SW480 (cell line): ENCODE results near the gene PIP5K1C.
A peak's percentile ranks its signal among the peaks of the same experiment; 100 is the strongest.
"Not testable (repeated sequence)": the region's sequence is repeated elsewhere in the genome, so short reads cannot be mapped to it uniquely, and the experiment has no call there.

Experiments used
- DNase-seq: peaks from one replicate; pipeline ENCODE4 v3.0.0-alpha.2; 2016; ENCODE audit warnings: low spot score

PIP5K1C gene

DNA sequence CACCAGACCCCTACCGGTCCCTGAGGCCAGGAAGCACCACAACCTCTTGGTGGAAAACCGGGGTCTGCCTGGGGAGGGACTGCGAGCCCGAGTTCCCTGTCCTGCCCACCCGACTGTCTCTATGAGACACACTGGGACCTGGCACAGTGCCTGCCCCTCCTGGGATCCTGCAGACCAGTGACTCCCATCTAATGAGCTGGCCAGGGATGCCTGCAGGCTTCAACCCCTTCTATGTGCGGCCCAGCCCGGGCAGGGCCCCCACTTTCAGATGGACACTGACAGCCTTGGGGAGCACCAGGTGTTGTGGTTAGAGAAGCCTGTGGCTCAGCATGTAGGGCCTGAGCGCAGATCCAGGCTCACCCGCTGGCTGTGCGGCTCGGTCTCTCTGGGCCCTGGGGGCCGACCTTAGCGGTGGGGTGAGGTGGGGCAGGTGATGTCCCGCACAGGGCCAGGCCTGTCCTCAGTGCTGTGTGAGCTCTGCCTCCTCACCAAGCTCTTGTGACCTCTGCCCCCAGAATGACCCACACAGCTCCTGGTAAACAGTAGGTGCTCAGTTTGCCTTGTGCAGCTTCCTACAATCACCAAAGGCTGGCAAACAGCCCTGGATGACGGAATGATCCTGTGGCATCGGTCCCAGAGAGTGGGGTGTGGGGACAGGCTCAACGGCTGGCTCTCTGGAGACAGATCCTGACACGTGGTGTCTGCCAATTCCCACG is 55.8 kb downstream of the PIP5K1C start:
- DNase-seq = no peak

GRCh38 chr19:3643674-3644313 is 56.5 kb downstream of the PIP5K1C start:
- DNase-seq = no peak

GRCh38 chr19:3642987-3643673 is 57.1 kb downstream of the PIP5K1C start:
- DNase-seq = no peak

- DNase-seq = no peak
These were observed 58.0 kb downstream of the PIP5K1C start for GRCh38 chr19:3642296-3642695.

GRCh38 chr19:3641515-3642269 is 58.6 kb downstream of the PIP5K1C start:
- DNase-seq = no peak

GRCh38 chr19:3639479-3639878 is 60.8 kb downstream of the PIP5K1C start:
- DNase-seq = no peak

GRCh38 chr19:3638208-3639193 is 61.8 kb downstream of the PIP5K1C start:
- DNase-seq = no peak

GRCh38 chr19:3637621-3638020 is 62.6 kb downstream of the PIP5K1C start:
- no peak for DNase-seq

DNA sequence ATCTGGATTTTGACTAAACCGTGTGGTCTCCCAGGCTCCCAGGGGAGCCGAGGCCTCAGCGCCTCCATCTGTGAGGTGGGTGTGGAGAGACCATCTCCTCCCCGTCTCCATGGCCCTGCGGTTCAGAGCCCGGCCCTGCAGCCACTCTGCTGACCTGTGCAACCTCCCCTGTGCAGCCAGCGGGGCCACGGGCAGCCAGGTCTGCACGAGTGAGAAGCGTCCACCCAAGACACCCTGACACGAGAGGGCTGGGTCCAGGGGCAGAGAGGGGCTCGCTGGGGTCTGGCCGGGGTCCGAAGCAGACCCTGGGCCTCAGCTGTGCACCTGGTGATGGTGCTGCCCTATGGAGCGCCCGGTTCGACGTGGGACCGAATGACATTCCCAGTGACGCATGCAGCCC is 63.3 kb downstream of the PIP5K1C start:
- no peak for DNase-seq

DNA sequence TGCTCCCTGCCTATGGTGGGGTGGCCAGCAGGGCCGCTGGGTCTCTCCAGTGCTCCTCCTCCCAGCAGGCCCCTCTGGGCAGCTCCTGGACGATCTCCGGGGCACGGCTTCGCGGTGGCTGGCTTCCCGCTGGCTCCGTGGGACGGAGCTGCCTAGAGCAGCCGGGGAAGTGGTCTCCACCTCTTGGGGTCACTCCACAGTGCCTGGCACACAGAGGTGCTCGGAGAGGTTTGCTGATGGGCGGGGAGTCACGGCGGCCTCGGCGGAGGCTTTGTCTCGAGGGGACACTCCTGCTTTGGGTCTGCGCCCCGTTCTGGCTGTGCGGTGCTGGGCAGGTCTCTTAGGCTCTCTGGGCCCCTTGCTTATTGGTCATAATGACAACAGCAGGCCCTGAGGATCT is 63.8 kb downstream of the PIP5K1C start:
- no peak for DNase-seq

- DNase-seq = no peak
These were observed 65.7 kb downstream of the PIP5K1C start for GRCh38 chr19:3634496-3635045.

DNA sequence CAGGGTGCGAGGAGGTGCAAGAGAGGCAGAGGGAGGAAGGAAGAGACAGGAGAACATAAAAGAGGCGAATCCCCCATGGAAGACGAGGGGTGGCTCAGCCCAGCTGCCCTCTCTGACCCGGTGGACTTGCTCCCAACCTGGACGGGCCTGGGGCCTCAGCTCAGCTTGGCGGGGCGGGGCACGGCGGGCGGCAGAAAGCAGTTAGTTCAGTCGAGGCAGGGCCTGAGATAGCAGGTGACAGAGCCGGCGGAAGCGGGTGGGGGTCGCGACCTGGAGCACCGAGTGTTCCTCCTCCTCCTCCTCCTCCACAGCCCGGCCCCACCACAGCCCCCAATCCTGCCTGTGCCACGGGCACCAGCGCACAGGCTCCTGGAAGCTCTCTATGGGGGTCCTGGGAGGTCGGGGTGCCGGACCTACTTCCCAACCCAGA is 66.7 kb downstream of the PIP5K1C start:
- DNase-seq = no peak

DNA sequence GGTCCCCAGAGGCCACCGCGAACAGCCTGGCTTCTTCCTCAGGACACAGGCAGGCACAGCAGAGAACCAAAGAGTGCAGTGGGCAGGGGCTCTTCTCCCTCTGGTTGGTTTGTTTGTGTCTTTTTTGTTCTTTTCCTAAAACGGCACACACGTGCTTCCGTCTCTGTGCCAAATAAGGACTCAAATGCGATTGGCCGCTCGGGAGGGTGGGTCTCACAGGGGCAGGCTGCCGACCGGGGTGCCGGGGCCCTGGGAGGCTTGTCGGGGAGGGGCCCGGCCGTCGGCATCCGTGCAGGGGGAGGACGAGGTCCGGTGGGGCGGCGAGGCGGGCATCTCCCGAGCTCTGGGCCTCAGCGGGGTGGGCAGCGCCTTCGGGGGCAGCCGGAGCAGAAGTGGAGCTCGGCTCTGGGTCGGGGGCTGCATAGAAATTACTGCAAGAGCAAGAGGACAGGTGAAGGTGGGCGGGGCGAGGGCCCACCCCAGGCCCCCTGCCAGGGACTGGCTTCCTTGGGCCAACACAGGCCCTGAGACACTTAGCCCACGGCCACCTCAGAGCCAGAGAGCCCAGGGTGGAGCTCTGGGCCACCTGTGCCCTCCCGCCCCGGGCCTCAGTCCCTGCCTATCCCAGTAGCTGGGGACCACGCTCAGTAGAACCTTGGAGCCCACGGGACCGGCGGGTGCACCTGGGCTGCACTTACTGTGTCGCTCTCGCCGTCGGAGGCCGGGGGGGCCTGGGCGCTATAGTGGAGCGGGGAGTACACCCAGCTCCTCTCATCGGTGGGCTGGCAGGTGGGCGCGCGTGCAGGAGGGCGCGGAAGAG is 67.3 kb downstream of the PIP5K1C start:
- DNase-seq = no peak

- no peak for DNase-seq
These were observed 68.2 kb downstream of the PIP5K1C start for GRCh38 chr19:3632098-3632497.

GRCh38 chr19:3631053-3631861 is 69.0 kb downstream of the PIP5K1C start:
- no peak for DNase-seq

DNA sequence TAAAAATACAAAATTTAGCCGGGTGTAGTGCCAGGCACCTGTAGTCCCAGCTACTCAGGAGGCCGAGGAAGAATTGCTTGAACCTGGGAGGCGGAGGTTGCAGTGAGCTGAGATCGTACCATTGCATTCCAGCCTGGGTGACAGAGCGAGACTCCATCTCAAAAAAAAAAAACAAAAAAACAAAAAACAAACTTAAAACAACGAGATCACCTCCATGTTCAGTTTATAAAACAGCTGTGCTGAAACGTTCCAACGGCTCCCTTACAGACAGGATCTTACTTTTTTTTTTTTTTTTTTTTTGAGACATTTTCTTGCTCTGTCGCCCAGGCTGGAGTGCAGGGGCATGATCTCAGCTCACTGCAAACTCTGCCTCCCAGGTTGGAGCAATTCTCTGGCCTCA is 71.5 kb downstream of the PIP5K1C start:
- DNase-seq = not testable (repeated sequence)

DNA sequence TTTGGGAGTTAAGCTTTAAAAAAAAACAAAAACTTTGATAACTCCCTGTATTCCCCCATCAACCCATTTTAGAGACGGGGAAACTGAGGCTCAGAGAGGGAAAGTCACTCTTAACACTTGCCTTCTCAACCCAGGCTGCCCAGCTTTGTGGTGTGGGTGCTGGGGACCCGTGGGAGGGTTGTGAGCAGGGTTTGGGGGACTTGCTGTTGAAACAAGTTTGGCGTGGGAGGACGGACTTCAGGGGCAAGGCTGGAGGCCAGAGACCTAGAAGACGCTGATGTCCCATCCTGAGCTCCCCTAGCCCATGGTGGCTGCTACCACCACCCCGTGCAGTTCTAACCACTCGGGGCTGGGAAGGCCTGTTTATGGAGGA is 72.9 kb downstream of the PIP5K1C start:
- DNase-seq = no peak

GRCh38 chr19:3626473-3627350 is 73.6 kb downstream of the PIP5K1C start, which contains the start of gene CACTIN:
CACTIN (minus strand) TSS chr19:3626790; CDS start chr19:3626762, 28 bp downstream.
- DNase-seq = peak; percentile 96
